AG04449 (cell line): ENCODE measurements around the gene DSTYK.

Experiments used
- CTCF ChIA-PET: fragments of 350-600 bp; formaldehyde crosslinking; extraction: SDS; loops from one replicate; lab custom pipeline; 2021; ENCODE audit warnings: antibody characterized with exemption; lab: Yijun Ruan, JAX
- POLR2A ChIA-PET: fragments of 400-600, 350-600 bp; formaldehyde crosslinking; extraction: SDS; loops from one replicate; lab custom pipeline; 2020; ENCODE audit warnings: antibody characterized with exemption, inconsistent platforms; lab: Yijun Ruan, JAX
- DNase-seq: peaks from one replicate; pipeline ENCODE4 v3.0.0-alpha.2; 2010; ENCODE audit warnings: low read depth, low spot score
- H3K4me3 ChIP-seq: 2 replicates; pipeline ENCODE4 v1.5.1; 2011; ENCODE audit warnings: low read depth, mild to moderate bottlenecking, control low read depth, low read length
- CTCF ChIP-seq: IDR thresholded peaks from one replicate; pipeline ENCODE4 v1.5.1; 2011; ENCODE audit warnings: mild to moderate bottlenecking, moderate library complexity, low read length, control low read depth, inconsistent platforms; ENCODE audit not compliant: insufficient read depth; ENCODE audit errors: missing control alignments

Gene DSTYK

GRCh38 chr1:205243350-205244191, 32.1 kb upstream of the DSTYK start:
- no peak overlapping the region for H3K4me3 ChIP-seq
- TF ChIP-seq CTCF, result no peak
- CTCF ChIA-PET, result interaction anchor here (1.0 to 14.5 kb wide), 8 partner anchors 10 to 268 kb away, joined by 3 to 164 read pairs (median 6); partner anchors contain the start of gene TMCC2
- POLR2A ChIA-PET, result interaction anchor here (0.6 kb wide), 1 partner anchor 16 kb away, joined by 3 read pairs; the partner anchor contains the start of gene TMCC2
- DNase-seq, result no peak

- TF ChIP-seq CTCF, result no peak
- CTCF ChIA-PET, result interaction anchor here (14.5 kb wide), 1 partner anchor 13 kb away, joined by 164 read pairs; no protein-coding TSS in a partner anchor
- DNase-seq, result no peak
- H3K4me3 ChIP-seq, result no peak overlapping the region
- POLR2A ChIA-PET, result no interaction called here
These were observed 30.0 kb upstream of the DSTYK start for GRCh38 chr1:205241366-205242030.

GRCh38 chr1:205240569-205240968, 29.1 kb upstream of the DSTYK start:
- CTCF ChIA-PET, result interaction anchor here (1.0 to 14.5 kb wide), 4 partner anchors 11 to 264 kb away, joined by 3 to 164 read pairs (median 3); no protein-coding TSS in a partner anchor
- POLR2A ChIA-PET, result no interaction called here
- no peak for DNase-seq
- TF ChIP-seq CTCF, result no peak
- no peak overlapping the region for H3K4me3 ChIP-seq

- no peak for DNase-seq
- ChIA-PET POLR2A (no interaction called here), CTCF (interaction anchor here (1.0 to 14.5 kb wide), 6 partner anchors 10 to 264 kb away, joined by 3 to 164 read pairs (median 4); no protein-coding TSS in a partner anchor)
- H3K4me3 ChIP-seq, result no peak overlapping the region
- TF ChIP-seq CTCF, result no peak
These were observed 28.6 kb upstream of the DSTYK start for GRCh38 chr1:205240118-205240517.

GRCh38 chr1:205239078-205239477, 27.6 kb upstream of the DSTYK start:
- DNase-seq, result no peak
- ChIA-PET POLR2A (no interaction called here), CTCF (interaction anchor here (1.1 to 14.5 kb wide), 5 partner anchors 9 to 98 kb away, joined by 3 to 164 read pairs (median 4); no protein-coding TSS in a partner anchor)
- H3K4me3 ChIP-seq, result no peak overlapping the region
- TF ChIP-seq CTCF, result no peak
